Subcutaneous adipose tissue (tissue), 4 donors: Measurements from ENCODE around the gene MSRB1. TPM values are rescaled to one million over a fixed set of nuclear protein-coding genes. Genes with fewer than 3 reads are reported as not detected.

Source experiments
- small RNA-seq: library from RNA; depleted of rRNA; stranded (forward); fragments of <200 nt; gene quantifications from one replicate; pipeline ENCODE3, GENCODE V24; 2016
- total RNA-seq, 4 donors: library from RNA; depleted of rRNA; stranded (reverse); fragments of >200 nt; gene quantifications; one replicate each; pipeline ENCODE4 v1.1.0, GENCODE V29; 2016
- TF ChIP-seq, protein P1 (sequence below): fragments of 450-650 bp; IDR thresholded peaks from one replicate; pipeline ENCODE4 v1.5.1; 2016; ENCODE audit warnings: low read depth, mild to moderate bottlenecking, control low read depth, antibody characterized with exemption, moderate library complexity

The MSRB1 gene
- total RNA-seq, 4 donors from 2014 or later: 11.2 to 30.0 (median 18.1) TPM

DNA sequence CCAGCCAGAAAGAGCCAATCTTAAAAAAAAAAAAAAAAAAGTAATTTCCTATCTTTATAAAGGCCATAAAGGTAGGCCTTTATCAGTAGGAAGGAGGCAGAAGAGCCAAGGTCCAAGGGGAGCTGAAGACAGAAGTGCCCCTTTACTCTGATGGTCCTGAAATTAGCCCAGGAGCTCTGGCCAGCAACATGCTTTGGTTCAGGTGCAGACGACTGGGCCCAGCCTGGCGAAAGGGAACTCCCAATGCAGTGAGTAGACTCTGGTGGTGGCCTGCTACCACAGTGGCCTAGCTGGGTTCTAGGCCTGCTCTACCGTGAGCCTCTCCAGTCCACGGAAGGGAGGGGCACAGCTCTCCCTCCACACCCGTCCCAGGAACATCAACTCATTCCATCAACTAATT lies 47.9 kb downstream of the MSRB1 start:
- TF ChIP-seq, protein P1, sequence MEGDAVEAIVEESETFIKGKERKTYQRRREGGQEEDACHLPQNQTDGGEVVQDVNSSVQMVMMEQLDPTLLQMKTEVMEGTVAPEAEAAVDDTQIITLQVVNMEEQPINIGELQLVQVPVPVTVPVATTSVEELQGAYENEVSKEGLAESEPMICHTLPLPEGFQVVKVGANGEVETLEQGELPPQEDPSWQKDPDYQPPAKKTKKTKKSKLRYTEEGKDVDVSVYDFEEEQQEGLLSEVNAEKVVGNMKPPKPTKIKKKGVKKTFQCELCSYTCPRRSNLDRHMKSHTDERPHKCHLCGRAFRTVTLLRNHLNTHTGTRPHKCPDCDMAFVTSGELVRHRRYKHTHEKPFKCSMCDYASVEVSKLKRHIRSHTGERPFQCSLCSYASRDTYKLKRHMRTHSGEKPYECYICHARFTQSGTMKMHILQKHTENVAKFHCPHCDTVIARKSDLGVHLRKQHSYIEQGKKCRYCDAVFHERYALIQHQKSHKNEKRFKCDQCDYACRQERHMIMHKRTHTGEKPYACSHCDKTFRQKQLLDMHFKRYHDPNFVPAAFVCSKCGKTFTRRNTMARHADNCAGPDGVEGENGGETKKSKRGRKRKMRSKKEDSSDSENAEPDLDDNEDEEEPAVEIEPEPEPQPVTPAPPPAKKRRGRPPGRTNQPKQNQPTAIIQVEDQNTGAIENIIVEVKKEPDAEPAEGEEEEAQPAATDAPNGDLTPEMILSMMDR: no peak

DNA sequence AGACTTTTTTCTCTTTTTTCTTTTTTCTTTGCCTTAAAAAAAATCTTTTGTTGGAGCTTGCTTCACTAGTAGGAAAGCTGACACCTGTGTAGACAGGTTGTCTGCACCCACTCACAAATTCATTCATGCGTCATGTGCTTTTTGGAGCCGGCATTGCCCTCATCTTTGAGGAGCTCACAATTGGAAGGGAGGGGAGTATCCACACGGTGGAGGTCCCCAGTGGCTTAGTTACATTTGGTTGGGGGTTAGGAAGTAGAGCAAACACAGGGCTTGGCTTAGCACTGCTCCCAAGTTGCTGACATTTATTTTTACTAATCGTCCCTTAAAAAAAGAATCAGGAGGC lies 52.3 kb downstream of the MSRB1 start:
- TF ChIP-seq, protein P1: no peak

DNA sequence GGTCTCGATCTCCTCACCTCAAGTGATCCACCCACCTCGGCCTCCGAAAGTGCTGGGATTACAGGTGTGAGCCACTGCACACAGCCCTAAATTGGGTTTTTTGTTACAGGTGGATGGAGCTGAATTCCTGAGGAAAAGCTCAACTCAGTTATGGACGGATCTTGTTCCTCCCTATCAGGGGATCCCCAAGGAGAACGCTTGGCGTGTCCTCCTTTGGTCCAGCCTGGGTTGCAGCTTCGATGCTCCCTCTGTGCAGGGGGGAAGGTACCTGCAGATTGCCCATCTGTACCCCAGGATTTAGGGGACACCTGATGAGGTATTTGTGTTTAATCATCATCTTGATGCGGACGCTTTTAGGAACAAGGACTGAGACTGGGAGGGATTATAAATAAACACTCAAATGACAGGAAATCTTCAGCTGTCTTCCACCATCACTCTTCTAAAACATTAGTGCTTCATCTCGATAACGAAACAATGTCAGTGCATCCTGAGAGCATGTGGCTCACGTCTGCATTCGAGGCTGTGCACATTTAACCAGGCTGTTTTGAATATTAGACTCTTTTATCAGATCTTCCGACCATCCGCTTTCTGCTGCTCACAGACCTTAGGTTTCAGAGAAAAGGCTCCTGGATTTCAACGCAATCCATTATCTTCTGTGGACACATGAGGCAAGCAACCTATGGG lies 52.8 kb downstream of the MSRB1 start:
- TF ChIP-seq, protein P1: no peak

Small RNAs within 50 kb of the gene (small RNA-seq; reads per million reads assigned to genes)
- gene AC005363.2: not detected
- gene SNORA10: not detected
- gene SNORA64: not detected

Other genes starting within 250 kb of the MSRB1 start
- 10 to 100 TPM; 15.8 to 92.1 (median 39.0) TPM for gene MAPK8IP3, start 237.0 kb downstream of the MSRB1 start, total RNA-seq
- 100 to 1,000 TPM in 1 of 4 donors, 10 to 100 TPM in 3; 34.1 to 102 (median 62.8) TPM for gene NME3, start 171.7 kb downstream of the MSRB1 start, total RNA-seq
- 10 to 100 TPM in 1 of 4 donors, 1 to 10 TPM in 3; 2.3 to 13.8 (median 5.2) TPM for gene EME2, start 170.4 kb downstream of the MSRB1 start, total RNA-seq
- gene MRPS34, start 170.1 kb downstream of the MSRB1 start, total RNA-seq: 10 to 100 TPM; 34.1 to 62.4 (median 57.2) TPM
- 100 to 1,000 TPM in 1 of 4 donors, 10 to 100 TPM in 3; 14.7 to 102 (median 64.5) TPM for gene SPSB3, start 160.6 kb downstream of the MSRB1 start, total RNA-seq
- gene NUBP2, start 160.2 kb downstream of the MSRB1 start, total RNA-seq: 10 to 100 TPM; 17.0 to 77.2 (median 49.7) TPM
- gene IGFALS, start 149.5 kb downstream of the MSRB1 start, total RNA-seq: under 1 TPM in 1 of 4 donors, not detected in 3; 0.66 TPM
- 100 to 1,000 TPM in 2 of 4 donors, 10 to 100 TPM in 2; 50.4 to 121 (median 108) TPM for gene HAGH, start 116.4 kb downstream of the MSRB1 start, total RNA-seq
- 10 to 100 TPM; 25.4 to 42.0 (median 30.8) TPM for gene FAHD1, start 116.0 kb downstream of the MSRB1 start, total RNA-seq
- not detected for gene MEIOB, start 71.0 kb downstream of the MSRB1 start, total RNA-seq
- gene HS3ST6, start 24.8 kb downstream of the MSRB1 start, total RNA-seq: not detected
- not detected for gene RPL3L, start 11.5 kb upstream of the MSRB1 start, total RNA-seq
- gene NDUFB10, start 16.3 kb upstream of the MSRB1 start, total RNA-seq: 100 to 1,000 TPM; 120 to 198 (median 186) TPM
- 1,000 to 10,000 TPM; 1,492 to 1,850 (median 1,797) TPM for gene RPS2, start 21.6 kb upstream of the MSRB1 start, total RNA-seq
- gene RNF151, start 23.7 kb upstream of the MSRB1 start, total RNA-seq: not detected
- 10 to 100 TPM; 20.9 to 30.6 (median 26.6) TPM for gene TBL3, start 28.9 kb upstream of the MSRB1 start, total RNA-seq
- not detected for gene NOXO1, start 38.3 kb upstream of the MSRB1 start, total RNA-seq
- 10 to 100 TPM in 3 of 4 donors, 1 to 10 TPM in 1; 9.1 to 17.4 (median 16.1) TPM for gene GFER, start 41.0 kb upstream of the MSRB1 start, total RNA-seq
- not detected for gene SYNGR3, start 46.8 kb upstream of the MSRB1 start, total RNA-seq
- gene ZNF598, start 66.6 kb upstream of the MSRB1 start, total RNA-seq: 10 to 100 TPM; 13.9 to 45.0 (median 15.0) TPM
- not detected for gene NPW, start 76.6 kb upstream of the MSRB1 start, total RNA-seq
- 100 to 1,000 TPM in 1 of 4 donors, 10 to 100 TPM in 3; 15.1 to 140 (median 48.9) TPM for gene NHERF2, start 83.7 kb upstream of the MSRB1 start, total RNA-seq
- gene NTHL1, start 104.6 kb upstream of the MSRB1 start, total RNA-seq: 10 to 100 TPM in 2 of 4 donors, 1 to 10 TPM in 2; 6.5 to 21.7 (median 12.0) TPM
- gene TSC2, start 104.8 kb upstream of the MSRB1 start, total RNA-seq: 100 to 1,000 TPM in 1 of 4 donors, 10 to 100 TPM in 3; 31.1 to 110 (median 50.2) TPM
- gene PKD1, start 192.7 kb upstream of the MSRB1 start, total RNA-seq: 100 to 1,000 TPM in 2 of 4 donors, 10 to 100 TPM in 2; 40.1 to 318 (median 76.1) TPM
- gene RAB26, start 205.4 kb upstream of the MSRB1 start, total RNA-seq: 1 to 10 TPM in 1 of 4 donors, not detected in 3; 3.0 TPM
- 10 to 100 TPM; 19.1 to 45.0 (median 31.1) TPM for gene TRAF7, start 212.6 kb upstream of the MSRB1 start, total RNA-seq